GM12891 (cell line): ENCODE data around the gene CBX1.

Experiments
- DNase-seq: peaks from one replicate; pipeline ENCODE4 v3.0.0; 2011; ENCODE audit warnings: low spot score; ENCODE audit not compliant: insufficient read length
- FAIRE-seq: peaks from 2 replicates; lab custom pipeline; 2011; peaks lifted over from hg19 to GRCh38; lab: Jason Lieb, UNC
- PAX5 ChIP-seq: IDR thresholded peaks from 2 replicates; pipeline ENCODE4 v1.6.1; 2011; ENCODE audit warnings: low read length, moderate library complexity, mild to moderate bottlenecking; ENCODE audit not compliant: insufficient read depth, severe bottlenecking
- POLR2A ChIP-seq: IDR thresholded peaks from 2 replicates; pipeline ENCODE4 v1.6.1; 2011; ENCODE audit warnings: low read depth, low read length, control low read depth
- POLR2AphosphoS5 ChIP-seq: IDR thresholded peaks from 2 replicates; pipeline ENCODE4 v1.6.1; 2011; ENCODE audit warnings: low read depth, low read length, control low read depth
- POU2F2 ChIP-seq: IDR thresholded peaks from 2 replicates; pipeline ENCODE4 v1.6.1; 2011; ENCODE audit warnings: low read depth, mild to moderate bottlenecking, control low read depth, low read length, moderate library complexity
- SPI1 ChIP-seq: IDR thresholded peaks from 2 replicates; pipeline ENCODE4 v1.6.1; 2011; ENCODE audit warnings: low read depth, low read length, control low read depth
- TAF1 ChIP-seq: IDR thresholded peaks from 2 replicates; pipeline ENCODE4 v1.6.1; 2011; ENCODE audit warnings: low read depth, low read length, control low read depth

Gene CBX1

GRCh38 chr17:48125829-48126531 is 24.7 kb upstream of the CBX1 start:
- DNase-seq = no peak
- TF ChIP-seq POLR2A (peak; percentile 59), SPI1 (no peak), PAX5 (no peak), POLR2AphosphoS5 (peak; percentile 75; the same call in 1 of the 2 replicates)
- FAIRE-seq = no peak

GRCh38 chr17:48123776-48124388 is 22.6 kb upstream of the CBX1 start:
- DNase-seq = no peak
- no peak; the same call in 1 of the 2 replicates for TF ChIP-seq POLR2A
- no peak for TF ChIP-seq SPI1
- TF ChIP-seq POLR2AphosphoS5 = no peak; the same call in 1 of the 2 replicates
- TF ChIP-seq PAX5 = no peak
- TF ChIP-seq POU2F2 = no peak
- TF ChIP-seq TAF1 = no peak
- no peak for FAIRE-seq

GRCh38 chr17:48123111-48123510 is 21.8 kb upstream of the CBX1 start:
- TF ChIP-seq POLR2AphosphoS5 = 0 out of 2 replicates have a peak, but pooled peaks have one; percentile 1
- TF ChIP-seq POU2F2 = peak; percentile 39; the same call in 1 of the 2 replicates
- TF ChIP-seq PAX5 = no peak
- no peak for TF ChIP-seq POLR2A
- no peak for DNase-seq
- no peak for FAIRE-seq

- FAIRE-seq (no peak), DNase-seq (no peak)
- no peak for TF ChIP-seq SPI1
- no peak for TF ChIP-seq POU2F2
- TF ChIP-seq PAX5 = no peak
- no peak for TF ChIP-seq POLR2AphosphoS5
- no peak for TF ChIP-seq POLR2A
- TF ChIP-seq TAF1 = no peak
Measured at GRCh38 chr17:48122665-48123045, 21.4 kb upstream of the CBX1 start.

GRCh38 chr17:48121923-48122664 is 20.8 kb upstream of the CBX1 start:
- no peak for DNase-seq
- FAIRE-seq = no peak
- TF ChIP-seq SPI1 (no peak), PAX5 (no peak)

- peak; percentile 94 for FAIRE-seq
- TF ChIP-seq POLR2A (peak; percentile 17; the same call in 1 of the 2 replicates), SPI1 (0 out of 2 replicates have a peak, but pooled peaks have one; percentile 19), POLR2AphosphoS5 (0 out of 2 replicates have a peak, but pooled peaks have one; percentile 17), POU2F2 (no peak), TAF1 (peak; percentile 32; the same call in 1 of the 2 replicates), PAX5 (no peak)
- peak; percentile 36 for DNase-seq
Measured at GRCh38 chr17:48113201-48113676, 12.0 kb upstream of the CBX1 start.

GRCh38 chr17:48111937-48112241 is 10.6 kb upstream of the CBX1 start:
- TF ChIP-seq POLR2A = peak; percentile 52; the same call in 1 of the 2 replicates
- 0 out of 2 replicates have a peak, but pooled peaks have one; percentile 52 for TF ChIP-seq POLR2AphosphoS5
- TF ChIP-seq PAX5 = no peak
- no peak for TF ChIP-seq SPI1
- no peak for TF ChIP-seq TAF1
- TF ChIP-seq POU2F2 = no peak
- no peak for FAIRE-seq
- no peak for DNase-seq

- TF ChIP-seq POLR2AphosphoS5 (no peak), POLR2A (no peak), TAF1 (no peak), POU2F2 (no peak), SPI1 (no peak), PAX5 (no peak)
- FAIRE-seq = peak; percentile 5
Measured at GRCh38 chr17:48110761-48111160, 9.5 kb upstream of the CBX1 start.

More at GRCh38 chr17:48110761-48111160, 9.5 kb upstream of the CBX1 start:
- DNase-seq = no peak
